HepG2 (cell line): Measurements from ENCODE around the gene ATP11A. TPM values are rescaled to one million over a fixed set of nuclear protein-coding genes. Genes with fewer than 3 reads are reported as not detected.
A peak's percentile ranks its signal among the peaks of the same experiment; 100 is the strongest.

Experiments
- ATAC-seq: fragments of 200-7000 bp; cut with Tn5 transposase; 3 replicates; pipeline ENCODE4 v1.9.1; 2020; ENCODE audit warnings: mild to moderate bottlenecking, moderate library complexity
- BruUV-seq: library from RNA; stranded (reverse); fragments of 400-500 nt; replicated peaks from 2 replicates; lab custom pipeline; 2021; lab: Mats Ljungman, UMichigan
- CTCF ChIA-PET: fragments of 300-600 bp; formaldehyde crosslinking; extraction: SDS; loops from one replicate; lab custom pipeline; 2021; ENCODE audit warnings: low total read pairs, inconsistent platforms, low intra/inter-chr PET ratio; lab: Yijun Ruan, JAX
- POLR2A ChIA-PET: fragments of 350-600 bp; sonication (Branson Sonifier 250); formaldehyde crosslinking; loops from one replicate; lab custom pipeline; 2020; ENCODE audit warnings: antibody characterized with exemption, inconsistent platforms; lab: Yijun Ruan, JAX
- DNase-seq: peaks from one replicate; pipeline ENCODE4 v3.0.0-alpha.2; 2015; ENCODE audit warnings: low spot score
- FAIRE-seq: peaks from 3 replicates; lab custom pipeline; 2011; peaks lifted over from hg19 to GRCh38; lab: Jason Lieb, UNC
- H2AFZ ChIP-seq: one replicate; pipeline ENCODE4 v1.6.1; 2011; ENCODE audit warnings: low read length, inconsistent platforms
- H3K27ac ChIP-seq: fragments of 300-600 bp; 3 replicates; pipeline ENCODE4 v1.8.0; 2011; ENCODE audit warnings: mixed run types, mild to moderate bottlenecking, mixed read lengths, low read length, inconsistent platforms; ENCODE audit not compliant: insufficient read depth; ENCODE audit errors: extremely low read length
- H3K27me3 ChIP-seq, 2 experiments: fragments of 200-600 bp in 1 of 2; 2 replicates in 1 of 2; 3 replicates in 1 of 2; pipeline versions ENCODE4 v1.6.0 to v1.8.0; 2011; ENCODE audit warnings: low read length in 2 of 2, mild to moderate bottlenecking in 2 of 2, moderate library complexity in 2 of 2, inconsistent platforms in 1 of 2; ENCODE audit not compliant: insufficient read depth in 2 of 2, control insufficient read depth in 1 of 2
- H3K36me3 ChIP-seq, 2 experiments: fragments of 200-600 bp in 1 of 2; replicated peaks in 1 of 2; 2 replicates in 1 of 2; 3 replicates in 1 of 2; pipeline versions ENCODE4 v1.5.1 to v1.8.0; 2011; ENCODE audit warnings: low read length in 2 of 2, inconsistent platforms in 1 of 2; ENCODE audit not compliant: insufficient read depth in 2 of 2, control insufficient read depth in 1 of 2
- H3K4me1 ChIP-seq: 2 replicates; pipeline ENCODE4 v1.5.1; 2012; ENCODE audit warnings: low read length, inconsistent platforms; ENCODE audit not compliant: insufficient read depth
- H3K4me2 ChIP-seq: 2 replicates; pipeline ENCODE4 v1.6.0; 2011; ENCODE audit warnings: low read depth, low read length, inconsistent platforms
- H3K4me3 ChIP-seq, 3 experiments: fragments of 200-600 bp in 1 of 3; sonication (generic), shearing (Covaris generic) in 1 of 3; replicated peaks in 1 of 3; 2 replicates each; pipeline ENCODE4 v1.5.1; 2011 to 2016; ENCODE audit warnings: low read length in 3 of 3, inconsistent platforms in 2 of 3, low read depth in 2 of 3, mild to moderate bottlenecking in 2 of 3, control low read depth in 1 of 3, mixed read lengths in 1 of 3; ENCODE audit not compliant: insufficient read depth in 1 of 3
- H3K79me2 ChIP-seq: one replicate; pipeline ENCODE4 v1.6.1; 2011; ENCODE audit warnings: low read length, inconsistent platforms; ENCODE audit not compliant: insufficient read depth
- H3K9ac ChIP-seq: 2 replicates; pipeline ENCODE4 v1.6.0; 2011; ENCODE audit warnings: mild to moderate bottlenecking, low read depth, low read length, inconsistent platforms; ENCODE audit not compliant: insufficient read depth
- H3K9me3 ChIP-seq: 2 replicates; pipeline ENCODE4 v1.5.1; 2012; ENCODE audit warnings: mild to moderate bottlenecking, low read length
- H4K20me1 ChIP-seq: 2 replicates; pipeline ENCODE4 v1.6.0; 2011; ENCODE audit warnings: inconsistent platforms, mild to moderate bottlenecking, low read length, moderate library complexity; ENCODE audit not compliant: insufficient read depth
- AGO2 ChIP-seq: fragments of 200-400 bp; formaldehyde crosslinking; optimal IDR thresholded peaks from 2 replicates; pipeline ENCODE3; 2017; ENCODE audit warnings: mild to moderate bottlenecking, low read depth, low read length, moderate library complexity
- ELF4 ChIP-seq: sonication (generic); formaldehyde crosslinking; IDR thresholded peaks from 2 replicates; pipeline ENCODE4 v1.5.0; 2020; ENCODE audit warnings: missing genetic modification reagents, mild to moderate bottlenecking, moderate library complexity, borderline replicate concordance
- MXI1 ChIP-seq: IDR thresholded peaks from 3 replicates; pipeline ENCODE4 v1.6.1; 2012; ENCODE audit warnings: low read depth, low read length, inconsistent platforms, borderline replicate concordance
- NBN ChIP-seq: fragments of 450-650 bp; conservative IDR thresholded peaks from 2 replicates; pipeline ENCODE4 v1.6.1; 2017
- PAXIP1 ChIP-seq: sonication (generic); formaldehyde crosslinking; conservative IDR thresholded peaks from 2 replicates; pipeline ENCODE4 v1.4.0; 2020; ENCODE audit warnings: mild to moderate bottlenecking, missing genetic modification reagents, moderate library complexity
- PPARG ChIP-seq: conservative IDR thresholded peaks from 2 replicates; pipeline ENCODE4 v1.6.1; 2016; ENCODE audit warnings: missing biosample characterization, missing genetic modification reagents
- PRDM10 ChIP-seq: sonication (generic); formaldehyde crosslinking; IDR thresholded peaks from 2 replicates; pipeline ENCODE4 v1.4.0; 2020; ENCODE audit warnings: low read depth, missing genetic modification reagents
- SP4 ChIP-seq: sonication (generic); formaldehyde crosslinking; IDR thresholded peaks from 2 replicates; pipeline ENCODE4 v1.8.1; 2023; ENCODE audit warnings: mild to moderate bottlenecking, missing genetic modification reagents
- ZNF331 ChIP-seq: sonication (generic); formaldehyde crosslinking; IDR thresholded peaks from 2 replicates; pipeline ENCODE4 v1.4.0; 2020; ENCODE audit warnings: missing genetic modification reagents
- ZNF430 ChIP-seq: sonication (generic); formaldehyde crosslinking; IDR thresholded peaks from 2 replicates; pipeline ENCODE4 v1.9.0; 2021; ENCODE audit warnings: mild to moderate bottlenecking, missing genetic modification reagents
- ZNF572 ChIP-seq: sonication (generic); formaldehyde crosslinking; IDR thresholded peaks from 2 replicates; pipeline ENCODE4 v1.5.1; 2020; ENCODE audit warnings: mild to moderate bottlenecking, missing genetic modification reagents
- ZNF83 ChIP-seq: sonication (generic); formaldehyde crosslinking; IDR thresholded peaks from 2 replicates; pipeline ENCODE4 v1.4.0; 2020; ENCODE audit warnings: missing genetic modification reagents, mild to moderate bottlenecking, borderline replicate concordance
- WGBS: methylation state at CpG from one replicate; pipeline ENCODE4 v1.1.6; 2017; ENCODE audit warnings: low lambda C conversion rate; 5-methylcytosine and 5-hydroxymethylcytosine counted together
- in situ Hi-C: cut with HindIII; loops from 2 replicates; pipeline ENCODE4 v1.10.0; 2017; ENCODE audit warnings: low pct_unique_long_range_greater_than_20kb; ENCODE audit not compliant: extremely low pct_ligation_motif_present
- intact Hi-C: fragments of 100-400 bp; cut with micrococcal nuclease; formaldehyde crosslinking; loops from one replicate; pipeline ENCODE4 v1.10.0; 2022; ENCODE audit not compliant: unreplicated experiment
- polyA plus RNA-seq, 8 experiments: library from polyadenylated mRNA; depleted of rRNA in 3 of 8; stranded (reverse) in 7 of 8; unstranded in 1 of 8; fragments of >200 nt; fragmentation: Illumina TruSeq in 4 of 8; extraction: Trizol in 4 of 8; gene quantifications; 2 replicates each; pipeline versions ENCODE4 v1.2.1 to v1.2.3, GENCODE V29; 2011 to 2016; ENCODE audit warnings: low read depth in 4 of 8, missing spikeins in 1 of 8, mixed read lengths in 1 of 8; ENCODE audit not compliant: insufficient read depth in 1 of 8
- total RNA-seq, 5 experiments: library from RNA; depleted of rRNA; stranded (reverse); fragments of >200 nt; fragmentation: Illumina TruSeq; extraction: Trizol; gene quantifications; 2 replicates each; pipeline ENCODE4 v1.2.3, GENCODE V29; 2016; ENCODE audit warnings: low read depth in 1 of 5

The ATP11A gene
- total and polyA plus RNA-seq, 2 of the 13 experiments (the other 11 are each of a cell fraction or from before 2014, with no cell fraction given), result 18.4 to 20.1 TPM

GRCh38 chr13:112859128-112859816, 169.4 kb downstream of the ATP11A start:
- DNase-seq (no peak), FAIRE-seq (no peak), ATAC-seq (no peak; the same call in 2 of the 3 replicates)
- Histone ChIP-seq H3K4me1 (no peaks in the 10 kb centered on the region), H3K36me3 (peaks cover 35 to 80% of the 10 kb centered on the region in 2 experiments), H3K4me2 (no peak overlapping the region), H3K4me3 (no peak overlapping the region), H3K9ac (no peak overlapping the region), H3K9me3 (no peaks in the 10 kb centered on the region), H3K79me2 (no peaks in the 10 kb centered on the region), H3K27ac (no peak overlapping the region), H4K20me1 (no peaks in the 10 kb centered on the region), H3K27me3 (no peaks in the 10 kb centered on the region), H2AFZ (no peak overlapping the region)
- BruUV-seq, result no TSS peak
- 91% methylated on average over 12 of the region's 22 CpGs for WGBS
- CTCF ChIA-PET, result no interaction called here
- POLR2A ChIA-PET, result no interaction called here
- intact Hi-C loops (no loop called here), in situ Hi-C loops (no loop called here)
- TF ChIP-seq PRDM10 (CRISPR knock-in tag) (no peak), NBN (no peak), ZNF430 (CRISPR knock-in tag) (no peak), ZNF572 (CRISPR knock-in tag) (no peak), AGO2 (peak; percentile 66), ELF4 (CRISPR knock-in tag) (no peak), SP4 (CRISPR knock-in tag) (no peak), ZNF83 (CRISPR knock-in tag) (no peak), ZNF331 (no peak), PAXIP1 (CRISPR knock-in tag) (no peak), MXI1 (no peak), PPARG (CRISPR knock-in tag) (no peak)
